ENCODE data around the gene ZNF561.

DNA sequence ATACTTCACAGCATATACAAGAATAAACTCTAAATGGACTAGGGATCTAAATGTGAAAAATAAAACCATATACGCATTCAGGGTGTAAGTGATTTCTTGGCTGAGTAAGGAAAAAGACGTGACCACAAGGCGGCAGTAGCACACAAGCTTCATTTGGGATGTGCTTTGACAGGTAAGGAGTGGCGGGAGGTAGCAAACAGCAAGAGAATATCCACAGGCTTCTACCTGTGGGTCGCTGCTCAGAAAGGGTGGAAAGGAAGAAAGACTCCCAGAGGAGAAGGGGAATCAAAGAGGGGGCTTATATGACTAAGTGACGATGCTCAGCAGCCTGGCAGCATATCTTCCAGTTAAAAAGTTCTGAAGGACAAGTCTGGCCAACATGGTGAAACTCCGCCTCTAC is 34.3 kb downstream of the ZNF561 start:
- TF ChIP-seq, protein P1, sequence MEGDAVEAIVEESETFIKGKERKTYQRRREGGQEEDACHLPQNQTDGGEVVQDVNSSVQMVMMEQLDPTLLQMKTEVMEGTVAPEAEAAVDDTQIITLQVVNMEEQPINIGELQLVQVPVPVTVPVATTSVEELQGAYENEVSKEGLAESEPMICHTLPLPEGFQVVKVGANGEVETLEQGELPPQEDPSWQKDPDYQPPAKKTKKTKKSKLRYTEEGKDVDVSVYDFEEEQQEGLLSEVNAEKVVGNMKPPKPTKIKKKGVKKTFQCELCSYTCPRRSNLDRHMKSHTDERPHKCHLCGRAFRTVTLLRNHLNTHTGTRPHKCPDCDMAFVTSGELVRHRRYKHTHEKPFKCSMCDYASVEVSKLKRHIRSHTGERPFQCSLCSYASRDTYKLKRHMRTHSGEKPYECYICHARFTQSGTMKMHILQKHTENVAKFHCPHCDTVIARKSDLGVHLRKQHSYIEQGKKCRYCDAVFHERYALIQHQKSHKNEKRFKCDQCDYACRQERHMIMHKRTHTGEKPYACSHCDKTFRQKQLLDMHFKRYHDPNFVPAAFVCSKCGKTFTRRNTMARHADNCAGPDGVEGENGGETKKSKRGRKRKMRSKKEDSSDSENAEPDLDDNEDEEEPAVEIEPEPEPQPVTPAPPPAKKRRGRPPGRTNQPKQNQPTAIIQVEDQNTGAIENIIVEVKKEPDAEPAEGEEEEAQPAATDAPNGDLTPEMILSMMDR (IDR thresholded peaks at IDR 0.05), result peak; percentile 44 to 72 (median 60)
- TF ChIP-seq POLR2A (IDR thresholded peaks at IDR 0.05), result no peak
